PC-3 (cell line): Measurements from ENCODE around the gene OPN3. TPM values are rescaled to one million over a fixed set of nuclear protein-coding genes. Genes with fewer than 3 reads are reported as not detected.
A peak's percentile ranks its signal among the peaks of the same experiment; 100 is the strongest.
"Not testable (repeated sequence)": the region's sequence is repeated elsewhere in the genome, so short reads cannot be mapped to it uniquely, and the experiment has no call there.

Experiments
- ATAC-seq: fragments of 200-7000 bp; cut with Tn5 transposase; 2 replicates; pipeline ENCODE4 v1.9.1; 2020; ENCODE audit warnings: mild to moderate bottlenecking, moderate library complexity
- BruUV-seq: library from RNA; stranded (reverse); fragments of 400-500 nt; replicated peaks from 2 replicates; lab custom pipeline; 2021; lab: Mats Ljungman, UMichigan
- CTCF ChIA-PET: fragments of 300-600 bp; sonication (Branson Sonifier 250); formaldehyde crosslinking; loops from one replicate; lab custom pipeline; 2022; ENCODE audit warnings: antibody characterized with exemption; lab: Charles Lee
- POLR2A ChIA-PET: fragments of 300-600 bp; sonication (Branson Sonifier 250); formaldehyde crosslinking; loops from one replicate; lab custom pipeline; 2022; ENCODE audit warnings: antibody characterized with exemption; ENCODE audit not compliant: unreplicated experiment; lab: Charles Lee
- DNase-seq: peaks from one replicate; pipeline ENCODE4 v3.0.0-alpha.2; 2015
- H2AFZ ChIP-seq: fragments of 300-600 bp; sonication (generic); 2 replicates; pipeline ENCODE4 v1.6.0; 2016; ENCODE audit warnings: antibody characterized with exemption, low read length
- H3F3A ChIP-seq: fragments of 300-600 bp; sonication (generic); one replicate; pipeline ENCODE4 v1.6.0; 2017; ENCODE audit warnings: antibody characterized with exemption, low read length, control low read depth, mild to moderate bottlenecking; ENCODE audit not compliant: unreplicated experiment
- H3K27ac ChIP-seq: fragments of 300-600 bp; sonication (generic); 2 replicates; pipeline ENCODE4 v1.5.1; 2016; ENCODE audit warnings: mild to moderate bottlenecking, low read length
- H3K27me3 ChIP-seq: fragments of 300-600 bp; sonication (generic); 2 replicates; pipeline ENCODE4 v1.6.1; 2016; ENCODE audit warnings: low read length, mixed read lengths
- H3K36me3 ChIP-seq: fragments of 300-600 bp; sonication (generic); 2 replicates; pipeline ENCODE4 v1.6.1; 2016; ENCODE audit warnings: low read depth, mixed run types, low read length, mixed read lengths
- H3K4me1 ChIP-seq: fragments of 300-600 bp; sonication (generic); 2 replicates; pipeline ENCODE4 v1.5.1; 2016; ENCODE audit warnings: low read length; ENCODE audit not compliant: insufficient read depth
- H3K4me2 ChIP-seq: fragments of 300-600 bp; sonication (generic); 2 replicates; pipeline ENCODE4 v1.6.0; 2016; ENCODE audit warnings: low read length
- H3K4me3 ChIP-seq: fragments of 300-600 bp; sonication (generic); 2 replicates; pipeline ENCODE4 v1.5.1; 2016; ENCODE audit warnings: mild to moderate bottlenecking, low read length, mixed read lengths
- H3K79me2 ChIP-seq: fragments of 300-600 bp; sonication (generic); 2 replicates; pipeline ENCODE4 v1.6.1; 2017; ENCODE audit warnings: low read length, mixed read lengths
- H3K9ac ChIP-seq: fragments of 300-600 bp; sonication (generic); 2 replicates; pipeline ENCODE4 v1.6.0; 2016; ENCODE audit warnings: mild to moderate bottlenecking, low read length
- H3K9me2 ChIP-seq: fragments of 300-600 bp; sonication (generic); replicated peaks from 2 replicates; pipeline ENCODE4 v1.6.1; 2016; ENCODE audit warnings: mixed run types, low read length, mixed read lengths
- H3K9me3 ChIP-seq: fragments of 300-600 bp; sonication (generic); 2 replicates; pipeline ENCODE4 v1.6.1; 2016; ENCODE audit warnings: low read length, mixed read lengths
- H4K20me1 ChIP-seq: fragments of 300-600 bp; sonication (generic); 2 replicates; pipeline ENCODE4 v1.6.1; 2016; ENCODE audit warnings: low read length, mixed read lengths
- EZH2 ChIP-seq: fragments of 300-600 bp; sonication (generic); IDR thresholded peaks from one replicate; pipeline ENCODE4 v1.6.1; 2017; ENCODE audit warnings: antibody characterized with exemption, mild to moderate bottlenecking, low read length; ENCODE audit not compliant: unreplicated experiment
- EZH2phosphoT487 ChIP-seq: fragments of 300-600 bp; sonication (generic); IDR thresholded peaks from 2 replicates; pipeline ENCODE4 v1.6.1; 2018; ENCODE audit warnings: mild to moderate bottlenecking, antibody characterized with exemption, low read length, borderline replicate concordance
- intact Hi-C: fragments of 100-400 bp; cut with micrococcal nuclease; formaldehyde crosslinking; loops from 2 replicates; pipeline ENCODE4 v1.9.0; 2023
- total RNA-seq: library from RNA; depleted of rRNA; stranded (reverse); fragments of >200 nt; gene quantifications from 2 replicates; pipeline ENCODE4 v1.2.3, GENCODE V29; 2014
- TF ChIP-seq, protein P1 (sequence below): fragments of 300-600 bp; sonication (generic); conservative IDR thresholded peaks from 2 replicates; pipeline ENCODE4 v1.5.1; 2017; ENCODE audit warnings: antibody characterized with exemption, low read depth, mild to moderate bottlenecking, low read length

Gene OPN3
- total RNA-seq, 1 experiment from 2014 or later: 44.8 TPM

DNA sequence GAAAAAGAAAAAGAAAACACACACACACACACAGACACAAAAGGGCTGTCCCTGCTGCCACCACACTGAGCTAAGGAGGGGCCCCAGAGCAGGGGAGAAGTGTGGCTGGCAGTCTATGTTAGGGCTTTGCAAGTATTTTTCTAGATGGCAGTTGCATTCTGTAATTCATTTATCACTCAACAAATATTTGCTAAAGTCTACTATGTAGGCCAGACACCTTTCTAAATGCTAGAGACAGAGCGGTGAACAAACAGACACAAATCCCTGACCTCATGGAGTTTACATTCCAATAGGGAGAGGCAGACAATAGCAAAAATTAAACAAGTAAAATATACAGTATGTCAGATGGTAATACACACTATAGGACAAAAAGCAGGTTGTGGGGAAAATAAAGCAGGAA is 32.1 kb upstream of the OPN3 start:
- ATAC-seq: peak; percentile 38

DNA sequence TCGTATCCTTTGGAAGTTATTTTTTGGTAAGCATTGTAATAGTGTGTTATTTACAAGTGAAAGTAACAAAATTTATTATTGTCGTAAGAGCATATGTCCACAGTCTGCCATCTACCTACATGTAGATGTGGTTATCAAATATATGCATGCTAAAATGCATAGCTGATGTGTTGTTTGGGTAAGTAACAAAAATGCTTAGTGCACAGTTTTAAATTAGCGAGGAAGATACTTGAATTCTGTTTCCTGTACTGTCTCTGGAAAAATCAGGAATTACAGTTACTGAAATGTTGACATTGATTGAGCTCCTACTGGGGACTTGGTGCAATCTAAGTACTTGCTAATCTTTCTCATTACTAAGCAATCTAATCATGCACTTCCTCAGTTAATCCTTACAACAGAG is 26.2 kb upstream of the OPN3 start:
- TF ChIP-seq EZH2: no peak
- TF ChIP-seq, protein P1, sequence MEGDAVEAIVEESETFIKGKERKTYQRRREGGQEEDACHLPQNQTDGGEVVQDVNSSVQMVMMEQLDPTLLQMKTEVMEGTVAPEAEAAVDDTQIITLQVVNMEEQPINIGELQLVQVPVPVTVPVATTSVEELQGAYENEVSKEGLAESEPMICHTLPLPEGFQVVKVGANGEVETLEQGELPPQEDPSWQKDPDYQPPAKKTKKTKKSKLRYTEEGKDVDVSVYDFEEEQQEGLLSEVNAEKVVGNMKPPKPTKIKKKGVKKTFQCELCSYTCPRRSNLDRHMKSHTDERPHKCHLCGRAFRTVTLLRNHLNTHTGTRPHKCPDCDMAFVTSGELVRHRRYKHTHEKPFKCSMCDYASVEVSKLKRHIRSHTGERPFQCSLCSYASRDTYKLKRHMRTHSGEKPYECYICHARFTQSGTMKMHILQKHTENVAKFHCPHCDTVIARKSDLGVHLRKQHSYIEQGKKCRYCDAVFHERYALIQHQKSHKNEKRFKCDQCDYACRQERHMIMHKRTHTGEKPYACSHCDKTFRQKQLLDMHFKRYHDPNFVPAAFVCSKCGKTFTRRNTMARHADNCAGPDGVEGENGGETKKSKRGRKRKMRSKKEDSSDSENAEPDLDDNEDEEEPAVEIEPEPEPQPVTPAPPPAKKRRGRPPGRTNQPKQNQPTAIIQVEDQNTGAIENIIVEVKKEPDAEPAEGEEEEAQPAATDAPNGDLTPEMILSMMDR: no peak
- no peak for TF ChIP-seq EZH2phosphoT487
- H3K4me3 ChIP-seq: no peak overlapping the region
- ChIA-PET POLR2A (no interaction called here), CTCF (no interaction called here)
- H3K9me2 ChIP-seq: no peaks in the 10 kb centered on the region
- no peaks in the 10 kb centered on the region for H3F3A ChIP-seq
- H3K27ac ChIP-seq: no peak overlapping the region
- no peak overlapping the region for H3K9ac ChIP-seq
- H3K4me2 ChIP-seq: no peak overlapping the region
- H4K20me1 ChIP-seq: no peaks in the 10 kb centered on the region
- no peak overlapping the region for H2AFZ ChIP-seq
- ATAC-seq (no peak), DNase-seq (no peak)
- H3K27me3 ChIP-seq: no peaks in the 10 kb centered on the region
- 0 out of 2 replicates have a peak, but pooled peaks cover 6% of the 10 kb centered on the region for H3K4me1 ChIP-seq
- no peaks in the 10 kb centered on the region for H3K79me2 ChIP-seq
- intact Hi-C loops: no loop called here
- H3K9me3 ChIP-seq: no peaks in the 10 kb centered on the region
- no peaks in the 10 kb centered on the region for H3K36me3 ChIP-seq
- BruUV-seq: no TSS peak

More for the DNA sequence above, 32.1 kb upstream of the OPN3 start:
- intact Hi-C loops: no loop called here
- Histone ChIP-seq H3F3A (no peaks in the 10 kb centered on the region), H3K9ac (no peak overlapping the region), H3K4me1 (0 out of 2 replicates have a peak, but pooled peaks cover 6% of the 10 kb centered on the region), H3K4me3 (no peak overlapping the region), H3K27ac (no peak overlapping the region), H3K9me3 (no peaks in the 10 kb centered on the region), H4K20me1 (no peaks in the 10 kb centered on the region), H3K9me2 (no peaks in the 10 kb centered on the region), H2AFZ (no peak overlapping the region), H3K36me3 (no peaks in the 10 kb centered on the region), H3K27me3 (no peaks in the 10 kb centered on the region), H3K4me2 (no peak overlapping the region), H3K79me2 (no peaks in the 10 kb centered on the region)
- DNase-seq: peak; percentile 34
- BruUV-seq: no TSS peak
- ChIA-PET POLR2A (no interaction called here), CTCF (no interaction called here)
- TF ChIP-seq EZH2phosphoT487 (no peak), EZH2 (no peak)
- TF ChIP-seq, protein P1: no peak

DNA sequence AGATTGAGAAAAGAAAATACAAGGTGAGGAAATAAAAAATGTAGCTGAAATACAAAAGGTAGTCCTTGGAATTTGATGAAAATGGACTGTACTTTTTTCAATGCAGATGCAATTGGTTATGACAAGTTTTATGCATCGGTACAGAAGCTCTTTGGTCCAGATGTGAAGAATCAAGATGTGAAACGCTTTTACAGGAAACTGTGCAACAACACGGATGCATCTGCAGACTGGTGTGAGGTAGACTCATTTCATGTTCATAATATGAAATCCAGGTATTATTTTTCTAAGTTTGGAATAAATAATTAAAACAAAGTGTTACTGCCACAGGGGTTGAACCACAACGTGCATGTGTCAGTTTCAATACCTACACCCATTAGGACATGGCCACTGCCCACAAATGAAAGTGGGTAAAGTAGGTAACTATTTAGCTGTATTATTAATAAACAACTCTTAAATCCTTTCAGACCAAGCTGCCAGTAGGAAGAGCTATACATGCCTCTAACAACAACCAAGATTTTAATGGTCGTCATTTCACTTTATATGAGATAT is 20.3 kb upstream of the OPN3 start:
- Histone ChIP-seq H3K36me3 (no peaks in the 10 kb centered on the region), H3K9me2 (no peaks in the 10 kb centered on the region), H3K79me2 (no peaks in the 10 kb centered on the region), H3F3A (no peaks in the 10 kb centered on the region), H4K20me1 (no peaks in the 10 kb centered on the region), H3K4me3 (no peak overlapping the region), H3K9me3 (no peaks in the 10 kb centered on the region), H3K27me3 (no peaks in the 10 kb centered on the region), H2AFZ (no peak overlapping the region), H3K4me1 (peaks cover 18% of the 10 kb centered on the region), H3K9ac (no peak overlapping the region), H3K27ac (no peak overlapping the region), H3K4me2 (no peak overlapping the region)
- POLR2A ChIA-PET: no interaction called here
- CTCF ChIA-PET: no interaction called here
- no TSS peak for BruUV-seq
- intact Hi-C loops: no loop called here
- no peak for TF ChIP-seq EZH2phosphoT487
- TF ChIP-seq, protein P1: no peak
- TF ChIP-seq EZH2: no peak
- DNase-seq (no peak), ATAC-seq (no peak)

DNA sequence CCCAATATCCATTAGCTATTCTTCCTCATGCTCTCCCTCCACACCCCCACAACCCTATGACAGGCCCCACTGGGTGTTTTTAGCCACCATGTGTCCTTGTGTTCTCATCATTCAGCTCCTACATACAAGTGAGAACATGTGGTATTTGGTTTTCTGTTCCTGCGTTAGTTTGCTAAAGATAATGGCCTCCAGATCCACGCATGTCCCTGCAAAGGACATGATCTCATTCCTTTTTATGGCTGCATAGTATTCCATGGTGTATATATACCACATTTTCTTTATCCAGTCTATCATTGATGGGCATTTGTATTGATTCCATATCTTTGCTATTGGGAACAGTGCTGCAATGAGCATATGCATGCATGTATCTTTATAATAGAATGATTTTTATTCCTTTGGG is 18.8 kb upstream of the OPN3 start:
- CTCF ChIA-PET, H3K9me3 ChIP-seq, H3K9me2 ChIP-seq, H3K4me3 ChIP-seq, H3K36me3 ChIP-seq, H3F3A ChIP-seq, H2AFZ ChIP-seq, H3K79me2 ChIP-seq, ATAC-seq, H3K27me3 ChIP-seq, DNase-seq, BruUV-seq, POLR2A ChIA-PET, H4K20me1 ChIP-seq, intact Hi-C loops, H3K9ac ChIP-seq: not testable (repeated sequence)
- Histone ChIP-seq H3K4me1 (peaks cover 33% of the 10 kb centered on the region), H3K27ac (peak overlapping the region; percentile 26), H3K4me2 (peak overlapping the region; percentile 27)
